CD4-positive, alpha-beta T cell treated with Interleukin-6 at 100 ng/mL for 8 hours (primary cell): ENCODE measurements around the gene ZNF280A.
A peak's percentile ranks its signal among the peaks of the same experiment; 100 is the strongest.
"Not testable (repeated sequence)": the region's sequence is repeated elsewhere in the genome, so short reads cannot be mapped to it uniquely, and the experiment has no call there.

Experiments used
- DNase-seq: peaks from one replicate; pipeline ENCODE4 v3.0.0-alpha.2; 2020; ENCODE audit warnings: mixed read lengths, low spot score

The ZNF280A gene

GRCh38 chr22:22513619-22514018 lies 6.5 kb downstream of the ZNF280A start:
- no peak for DNase-seq

GRCh38 chr22:22512951-22513350 lies 7.1 kb downstream of the ZNF280A start:
- DNase-seq: no peak

DNA sequence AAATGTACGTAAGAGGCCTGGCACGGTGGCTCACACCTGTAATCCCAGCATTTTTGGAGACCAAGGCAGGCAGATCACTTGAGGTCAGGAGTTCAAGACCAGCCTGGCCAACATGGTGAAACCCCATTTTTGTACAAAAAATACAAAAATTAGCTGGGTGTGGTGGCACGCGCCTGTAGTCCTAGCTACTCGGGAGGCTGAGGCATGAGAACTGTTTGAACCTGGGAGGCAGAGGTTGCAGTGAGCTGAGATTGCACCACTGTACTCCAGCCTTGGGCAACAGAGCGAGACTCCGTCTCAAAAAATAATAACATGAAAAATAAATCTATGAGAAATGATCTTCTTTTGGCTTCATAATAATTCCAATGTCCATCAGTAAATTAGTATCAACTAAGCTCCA lies 9.2 kb downstream of the ZNF280A start:
- not testable (repeated sequence) for DNase-seq

DNA sequence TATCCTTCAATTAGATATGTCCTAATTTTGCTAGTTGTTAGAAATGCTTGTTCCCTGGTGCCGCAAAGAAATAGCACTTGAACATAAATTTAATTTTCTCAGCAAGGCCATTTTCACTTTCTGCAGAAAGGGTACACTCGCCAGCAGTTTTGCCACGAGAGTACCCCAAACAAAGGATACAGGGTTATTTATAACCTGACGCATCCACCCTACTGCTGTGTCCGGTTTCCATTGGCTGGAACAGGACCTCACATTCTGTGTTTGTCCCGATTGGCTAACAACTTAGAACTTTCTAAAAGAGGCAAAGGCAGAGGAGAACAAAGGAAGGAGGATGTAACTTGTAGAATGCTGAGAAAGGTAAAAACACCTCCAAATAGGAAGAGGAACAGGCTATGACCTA lies 10.2 kb downstream of the ZNF280A start:
- not testable (repeated sequence) for DNase-seq

- DNase-seq: peak; percentile 70
Observed at GRCh38 chr22:22508274-22509176, 11.5 kb downstream of the ZNF280A start, which contains the start of gene ZNF280B. Gene ZNF280B, minus strand, starts transcription at chr22:22508742. Its CDS starts 19,344 bp downstream, at chr22:22489398.

DNA sequence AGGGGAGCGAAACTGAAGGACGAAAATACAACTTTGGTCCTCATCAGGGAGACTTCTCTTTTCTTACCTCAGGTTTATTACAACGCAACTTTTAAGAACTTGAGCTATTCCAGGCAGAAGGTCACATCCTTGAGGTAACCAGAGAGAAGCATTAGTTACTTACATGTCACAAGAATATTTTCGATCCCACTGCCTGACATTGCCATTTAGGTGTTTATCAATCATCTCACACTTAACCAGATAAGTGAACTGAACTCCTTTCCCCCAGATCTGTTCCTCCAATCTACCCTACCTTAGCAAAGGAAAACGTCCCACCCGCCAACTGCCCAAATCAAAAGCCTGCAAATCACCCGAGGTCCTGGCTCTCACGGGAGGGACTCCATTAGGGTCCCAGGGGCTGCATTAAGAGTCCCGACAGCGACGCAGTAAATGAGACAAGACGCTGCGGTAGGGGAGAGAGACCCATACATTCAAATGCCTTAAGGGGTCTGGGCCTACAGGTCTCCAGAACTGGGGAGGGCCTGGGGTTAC lies 12.3 kb downstream of the ZNF280A start:
- DNase-seq: no peak

GRCh38 chr22:22506736-22507135 lies 13.3 kb downstream of the ZNF280A start:
- DNase-seq: no peak

DNA sequence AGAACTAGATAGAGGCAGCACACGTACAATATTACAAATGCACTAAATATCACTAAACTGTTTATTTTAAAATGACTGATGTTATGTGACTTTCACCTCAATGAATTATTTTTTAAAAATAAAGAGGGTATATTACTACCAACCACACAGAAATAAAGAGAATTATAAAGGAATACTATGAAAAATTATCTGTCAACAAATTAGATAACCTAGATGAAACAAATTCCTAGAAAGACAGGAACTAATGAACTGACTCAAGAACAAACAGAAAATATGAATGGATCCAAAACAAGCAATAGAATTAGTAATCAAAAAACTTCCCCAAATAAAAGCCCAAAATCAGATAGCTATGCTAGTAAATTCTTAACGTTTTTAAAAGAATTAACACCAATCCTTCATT lies 21.8 kb downstream of the ZNF280A start:
- no peak for DNase-seq

GRCh38 chr22:22491589-22491988 lies 28.5 kb downstream of the ZNF280A start:
- DNase-seq: not testable (repeated sequence)

GRCh38 chr22:22488736-22489135 lies 31.3 kb downstream of the ZNF280A start:
- DNase-seq: no peak

DNA sequence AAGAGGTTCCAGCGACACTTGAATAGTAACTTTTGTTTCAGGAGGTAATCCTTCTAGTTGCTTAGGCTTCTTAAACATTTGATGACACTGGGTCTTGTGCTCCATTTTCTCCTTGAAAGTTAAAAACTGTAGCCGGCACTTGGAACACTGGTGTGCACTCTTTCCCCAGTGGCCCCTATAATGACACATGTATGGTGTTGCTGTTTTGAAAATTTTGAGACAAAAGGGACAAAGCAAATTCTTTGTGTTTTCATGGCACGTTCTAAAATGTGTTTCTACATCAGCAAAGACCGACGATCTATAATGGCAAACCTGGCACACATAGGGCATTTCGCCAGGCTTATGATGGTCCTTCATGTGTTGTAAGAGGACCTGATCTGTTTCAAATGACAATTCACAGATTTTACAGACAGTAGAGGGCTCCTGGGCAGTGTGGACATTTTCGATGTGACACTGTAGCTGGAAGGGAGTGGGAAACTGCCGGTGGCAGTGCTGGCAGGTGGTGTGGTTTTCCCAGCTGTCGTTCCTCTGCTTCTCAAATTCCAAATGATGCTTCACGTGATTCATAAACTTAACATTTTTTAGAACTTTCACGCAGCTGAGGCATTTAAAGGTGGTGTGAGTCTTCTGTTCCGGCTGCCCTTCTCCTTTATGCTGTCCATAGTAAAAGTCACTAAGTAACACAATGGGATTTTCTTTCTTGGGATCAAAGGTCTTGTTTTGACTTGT lies 32.0 kb downstream of the ZNF280A start:
- DNase-seq: no peak

DNA sequence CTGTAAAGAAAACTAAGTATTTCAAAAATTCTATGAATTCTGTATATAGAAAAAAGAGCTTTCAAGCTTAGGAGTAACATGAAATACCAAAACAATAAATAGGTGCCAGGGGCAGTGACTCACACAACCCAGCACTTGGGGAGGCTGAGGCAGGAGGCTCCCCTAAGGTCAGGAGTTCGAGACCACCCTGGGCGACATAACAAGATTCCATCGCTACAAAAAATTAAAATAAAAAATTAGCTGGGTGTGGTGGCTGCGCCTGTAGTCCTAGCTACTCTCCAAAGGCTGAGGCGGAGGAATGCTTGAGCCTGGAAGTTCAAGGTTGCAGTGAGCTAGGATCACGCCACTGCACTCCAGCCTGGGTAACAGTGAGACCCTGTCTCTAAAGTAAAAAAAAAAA lies 33.0 kb downstream of the ZNF280A start:
- no peak for DNase-seq

DNA sequence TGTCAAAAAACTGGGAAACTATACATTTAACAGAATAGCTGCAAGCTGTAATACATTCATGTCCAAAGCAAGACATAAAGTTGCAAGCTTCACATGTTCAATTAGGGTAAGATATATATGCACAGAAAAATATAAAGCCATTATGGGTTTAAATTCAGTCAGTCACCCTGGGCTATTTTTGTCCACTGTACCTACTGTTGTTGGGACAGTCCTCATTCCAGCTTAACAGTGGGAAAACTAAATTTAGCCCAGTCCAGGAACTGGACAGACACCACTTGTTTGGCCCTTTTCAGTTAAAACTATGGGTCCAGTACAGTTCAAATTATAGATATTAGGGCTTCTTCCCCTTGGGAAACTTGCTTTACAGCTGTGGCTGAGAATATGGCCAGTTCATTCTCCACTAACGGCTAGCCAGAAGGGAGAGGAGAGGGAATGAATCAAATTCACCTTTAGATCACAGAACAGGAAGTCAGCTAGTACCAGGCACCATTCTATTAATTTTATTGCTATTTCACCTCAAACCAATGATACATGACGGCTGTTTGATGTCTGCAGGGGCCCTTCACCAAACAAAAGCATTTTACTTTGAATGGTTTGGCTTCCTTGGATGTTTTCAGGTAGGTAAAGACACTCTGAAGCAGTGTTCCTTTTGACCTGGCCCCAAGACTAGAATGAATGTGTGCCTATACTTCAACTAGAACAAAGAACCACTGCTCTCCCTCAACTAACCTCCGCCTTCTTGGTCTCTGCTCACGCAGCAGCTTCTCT lies 33.8 kb downstream of the ZNF280A start:
- no peak for DNase-seq

- no peak for DNase-seq
Observed at GRCh38 chr22:22485524-22485923, 34.5 kb downstream of the ZNF280A start.

DNA sequence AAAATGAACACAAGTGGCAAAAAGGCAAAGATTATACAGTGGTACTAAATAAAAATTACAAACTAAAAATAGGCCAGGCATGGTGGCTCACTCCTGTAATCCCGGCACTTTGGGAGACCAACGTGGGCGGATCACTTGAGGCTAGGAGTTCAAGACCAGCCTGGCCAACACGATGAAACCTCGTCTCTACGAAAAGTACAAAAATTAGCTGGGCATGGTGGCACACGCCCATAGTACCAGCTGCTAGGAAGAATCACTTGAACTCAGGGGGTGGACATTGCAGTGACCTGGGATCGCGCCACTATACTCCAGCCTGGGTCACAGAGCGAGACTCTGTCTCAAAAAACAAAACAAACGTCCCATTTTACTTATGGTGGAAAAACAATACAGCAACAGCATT lies 36.0 kb downstream of the ZNF280A start:
- DNase-seq: no peak

- no peak for DNase-seq
Observed at GRCh38 chr22:22480940-22481339, 39.1 kb downstream of the ZNF280A start.

DNA sequence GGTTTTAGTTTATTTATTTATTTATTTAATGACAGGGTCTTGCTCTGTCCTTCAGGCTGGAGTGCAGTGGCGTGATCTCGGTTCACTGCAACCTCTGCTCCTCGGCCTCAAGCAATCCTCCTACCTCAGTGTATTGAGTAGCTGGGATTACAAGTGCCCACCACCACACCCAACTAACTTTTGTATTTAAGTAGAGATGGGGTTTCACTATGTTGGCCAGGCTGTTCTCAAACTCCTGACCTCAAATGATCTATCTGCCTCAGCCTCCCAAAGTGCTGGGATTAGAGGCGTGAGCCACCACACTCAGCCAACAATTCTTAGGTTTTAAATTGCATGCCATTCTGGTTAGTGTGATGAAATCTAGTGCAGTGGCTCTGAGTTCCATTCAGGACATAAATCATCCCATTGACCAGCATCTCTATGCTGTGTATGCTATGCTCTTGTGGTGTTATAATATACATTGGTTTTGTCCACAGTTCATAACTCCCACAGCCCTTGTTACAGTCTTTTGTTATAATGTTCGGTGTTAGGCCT lies 40.0 kb downstream of the ZNF280A start:
- no peak for DNase-seq

GRCh38 chr22:22479116-22479515 lies 41.0 kb downstream of the ZNF280A start:
- no peak for DNase-seq

DNA sequence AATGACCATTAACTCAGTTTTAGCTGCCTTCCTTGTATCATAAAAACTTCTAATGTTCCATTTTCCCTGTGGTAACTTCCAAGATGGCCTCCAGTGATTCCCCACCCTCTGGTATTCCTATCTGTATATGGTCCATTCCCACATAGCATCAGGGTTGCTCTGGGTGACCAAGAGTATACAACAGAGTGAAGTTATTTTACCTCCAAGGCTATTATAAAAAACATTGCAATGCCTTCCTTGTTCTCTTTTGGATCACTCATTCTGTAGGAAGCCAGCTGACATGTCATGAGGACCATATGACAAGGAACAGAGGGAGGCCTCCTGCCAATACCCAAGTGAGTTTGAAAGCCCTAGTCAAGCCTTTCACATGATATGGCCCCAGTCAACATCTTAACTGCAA lies 41.6 kb downstream of the ZNF280A start:
- no peak for DNase-seq

GRCh38 chr22:22474733-22475132 lies 45.3 kb downstream of the ZNF280A start:
- DNase-seq: no peak

- DNase-seq: not testable (repeated sequence)
Observed at GRCh38 chr22:22471104-22471503, 49.0 kb downstream of the ZNF280A start.

DNA sequence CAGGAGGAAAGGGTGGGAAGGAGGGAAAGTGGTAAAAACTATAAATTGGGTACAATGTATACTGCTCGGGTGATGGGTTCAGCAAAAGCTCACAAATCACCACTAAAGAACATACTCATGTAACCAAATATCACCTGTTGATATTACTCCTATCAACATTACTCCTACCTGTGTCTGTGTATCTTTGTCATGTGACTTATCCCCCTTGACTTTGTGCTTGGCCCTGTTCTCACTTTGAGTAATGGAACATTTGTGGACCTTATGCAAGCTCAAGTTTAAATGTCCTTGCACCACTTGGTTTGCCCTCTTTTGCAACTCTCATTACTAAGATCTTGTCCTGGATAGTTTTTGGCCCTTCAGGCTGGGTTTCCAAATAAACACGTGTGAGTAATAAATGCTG lies 50.5 kb downstream of the ZNF280A start:
- no peak for DNase-seq
